Loucy (cell line): ENCODE results near the gene CDK16.

Experiments
- H2AFZ ChIP-seq: fragments of 200-600 bp; sonication (generic); 2 replicates; pipeline ENCODE4 v1.6.0; 2016; ENCODE audit warnings: antibody characterized with exemption, mild to moderate bottlenecking, low read length, moderate library complexity
- H3F3A ChIP-seq: fragments of 200-600 bp; 2 replicates; pipeline ENCODE4 v1.6.0; 2016; ENCODE audit warnings: antibody characterized with exemption, low read depth, mild to moderate bottlenecking
- H3K27me3 ChIP-seq: fragments of 200-600 bp; sonication (generic); 2 replicates; pipeline ENCODE4 v1.6.1; 2014; ENCODE audit warnings: low read length, mild to moderate bottlenecking; ENCODE audit not compliant: insufficient read depth, poor library complexity, severe bottlenecking
- H3K36me3 ChIP-seq: fragments of 200-600 bp; sonication (generic); 2 replicates; pipeline ENCODE4 v1.6.1; 2016; ENCODE audit warnings: low read length; ENCODE audit not compliant: insufficient read depth
- H3K4me1 ChIP-seq: fragments of 200-600 bp; sonication (generic); 2 replicates; pipeline ENCODE4 v1.5.1; 2014; ENCODE audit warnings: low read length, mild to moderate bottlenecking; ENCODE audit not compliant: insufficient read depth, poor library complexity, severe bottlenecking
- H3K4me2 ChIP-seq: fragments of 200-600 bp; sonication (generic); 2 replicates; pipeline ENCODE4 v1.6.0; 2014; ENCODE audit warnings: antibody characterized with exemption, low read length, low read depth, mild to moderate bottlenecking; ENCODE audit not compliant: poor library complexity, severe bottlenecking
- H3K4me3 ChIP-seq: fragments of 200-600 bp; sonication (generic); 2 replicates; pipeline ENCODE4 v1.5.1; 2014; ENCODE audit warnings: low read length, mild to moderate bottlenecking, mixed read lengths; ENCODE audit not compliant: poor library complexity, severe bottlenecking
- H3K79me2 ChIP-seq: fragments of 200-600 bp; sonication (generic); 2 replicates; pipeline ENCODE4 v1.6.1; 2014; ENCODE audit warnings: low read length; ENCODE audit not compliant: insufficient read depth
- H3K9ac ChIP-seq: fragments of 200-600 bp; sonication (generic); 2 replicates; pipeline ENCODE4 v1.6.0; 2014; ENCODE audit warnings: mild to moderate bottlenecking, low read depth, low read length, moderate library complexity; ENCODE audit not compliant: poor library complexity, severe bottlenecking
- H3K9me2 ChIP-seq: fragments of 200-600 bp; sonication (generic); replicated peaks from 2 replicates; pipeline ENCODE4 v1.6.1; 2016; ENCODE audit warnings: low read depth, low read length, mixed read lengths
- H3K9me3 ChIP-seq: fragments of 200-600 bp; sonication (generic); 2 replicates; pipeline ENCODE4 v1.6.1; 2014; ENCODE audit warnings: mild to moderate bottlenecking, antibody characterized with exemption, low read length, low read depth; ENCODE audit not compliant: insufficient read depth
- H4K20me1 ChIP-seq: fragments of 200-600 bp; sonication (generic); 2 replicates; pipeline ENCODE4 v1.6.0; 2014; ENCODE audit warnings: antibody characterized with exemption, low read length, mild to moderate bottlenecking; ENCODE audit not compliant: insufficient read depth, poor library complexity, severe bottlenecking
- CTCF ChIP-seq: fragments of 200-600 bp; sonication (generic); conservative IDR thresholded peaks from 2 replicates; pipeline ENCODE4 v1.5.1; 2014; ENCODE audit warnings: mild to moderate bottlenecking, antibody characterized with exemption, low read length
- EZH2phosphoT487 ChIP-seq: fragments of 200-600 bp; IDR thresholded peaks from 2 replicates; pipeline ENCODE4 v1.6.1; 2018; ENCODE audit warnings: antibody characterized with exemption, mild to moderate bottlenecking, moderate library complexity, borderline replicate concordance

The CDK16 gene

GRCh38 chrX:47200385-47201150 lies 17.9 kb upstream of the CDK16 start:
- Histone ChIP-seq H3K79me2 (peaks cover 38% of the 10 kb centered on the region), H3K4me2 (no peak overlapping the region), H3K4me1 (peaks cover 26% of the 10 kb centered on the region), H3K9ac (no peak overlapping the region), H3K4me3 (no peak overlapping the region), H3K36me3 (peaks cover 63% of the 10 kb centered on the region; the same call in 1 of the 2 replicates), H3K9me2 (no peaks in the 10 kb centered on the region), H3K27me3 (no peaks in the 10 kb centered on the region), H4K20me1 (peaks cover 30% of the 10 kb centered on the region), H2AFZ (no peak overlapping the region), H3K9me3 (no peaks in the 10 kb centered on the region), H3F3A (no peaks in the 10 kb centered on the region)
- TF ChIP-seq EZH2phosphoT487 (no peak), CTCF (no peak)

- H3K79me2 ChIP-seq = peaks cover 29% of the 10 kb centered on the region
- H3K27me3 ChIP-seq = no peaks in the 10 kb centered on the region
- H3K4me1 ChIP-seq = peaks cover 18% of the 10 kb centered on the region
- no peak overlapping the region for H3K4me2 ChIP-seq
- no peak overlapping the region for H3K9ac ChIP-seq
- peaks cover 71% of the 10 kb centered on the region; the same call in 1 of the 2 replicates for H3K36me3 ChIP-seq
- TF ChIP-seq EZH2phosphoT487 (no peak), CTCF (no peak)
- H3F3A ChIP-seq = no peaks in the 10 kb centered on the region
- no peak overlapping the region for H3K4me3 ChIP-seq
- H4K20me1 ChIP-seq = peaks cover 21% of the 10 kb centered on the region
- no peaks in the 10 kb centered on the region for H3K9me2 ChIP-seq
- no peak overlapping the region for H2AFZ ChIP-seq
- no peaks in the 10 kb centered on the region for H3K9me3 ChIP-seq
Observed at GRCh38 chrX:47201345-47201944, 17.0 kb upstream of the CDK16 start.

- no peak for TF ChIP-seq CTCF
- TF ChIP-seq EZH2phosphoT487 = no peak
- H4K20me1 ChIP-seq = peaks cover 13% of the 10 kb centered on the region
Observed at GRCh38 chrX:47202316-47202715, 16.2 kb upstream of the CDK16 start.

More at GRCh38 chrX:47202316-47202715, 16.2 kb upstream of the CDK16 start:
- no peak overlapping the region for H3K4me2 ChIP-seq
- H3K27me3 ChIP-seq = no peaks in the 10 kb centered on the region
- H3K9ac ChIP-seq = no peak overlapping the region
- H3K79me2 ChIP-seq = peaks cover 21% of the 10 kb centered on the region; the same call in 1 of the 2 replicates
- no peak overlapping the region for H2AFZ ChIP-seq
- H3K9me2 ChIP-seq = no peaks in the 10 kb centered on the region
- no peak overlapping the region for H3K4me3 ChIP-seq
- no peaks in the 10 kb centered on the region for H3F3A ChIP-seq
- no peaks in the 10 kb centered on the region for H3K9me3 ChIP-seq
- peaks cover 9% of the 10 kb centered on the region for H3K4me1 ChIP-seq
- H3K36me3 ChIP-seq = peaks cover 80% of the 10 kb centered on the region; the same call in 1 of the 2 replicates
